ENCODE results near the gene TCP11L2. TPM values are rescaled to one million over a fixed set of nuclear protein-coding genes. Genes with fewer than 3 reads are reported as not detected.
A peak's percentile ranks its signal among the peaks of the same experiment; 100 is the strongest.

TCP11L2 gene
- total and polyA plus RNA-seq, 2 of the 13 experiments (the other 11 are each of a cell fraction or from before 2014, with no cell fraction given), result 4.6 to 24.1 TPM

GRCh38 chr12:106284358-106285105, 18.0 kb upstream of the TCP11L2 start (continued):
- TF ChIP-seq ZNF10 (CRISPR knock-in tag; IDR thresholded peaks at IDR 0.05; ENCODE audit: borderline replicate concordance, low read depth) (no peak), ZNF567 (CRISPR knock-in tag; IDR thresholded peaks at IDR 0.05; ENCODE audit: borderline replicate concordance) (no peak), MZF1 (CRISPR knock-in tag; IDR thresholded peaks at IDR 0.05; ENCODE audit: borderline replicate concordance) (no peak), TOPORS (CRISPR knock-in tag; IDR thresholded peaks at IDR 0.05) (no peak), SRSF9 (IDR thresholded peaks at IDR 0.05; ENCODE audit: borderline replicate concordance, insufficient read depth, low read depth, low read length, poor library complexity, severe bottlenecking) (no peak), NFYB (CRISPR knock-in tag; IDR thresholded peaks at IDR 0.05) (no peak), TCF7L2 (IDR thresholded peaks at IDR 0.05; ENCODE audit: low read depth, low read length) (no peak), CREM (IDR thresholded peaks at IDR 0.05) (peak; percentile 79), CREM (CRISPR knock-in tag; IDR thresholded peaks at IDR 0.05) (no peak), REPIN1 (CRISPR knock-in tag; IDR thresholded peaks at IDR 0.05; ENCODE audit: borderline replicate concordance, low read depth) (peak; percentile 27; the same call in 1 of the 2 replicates), KDM5B (CRISPR knock-in tag; IDR thresholded peaks at IDR 0.05; ENCODE audit: borderline replicate concordance) (no peak), MYC (CRISPR knock-in tag; IDR thresholded peaks at IDR 0.05; ENCODE audit: borderline replicate concordance) (peak; percentile 60; the same call in 1 of the 2 replicates), ZNF674 (CRISPR knock-in tag; IDR thresholded peaks at IDR 0.05; ENCODE audit: low read depth) (no peak), SP4 (CRISPR knock-in tag; IDR thresholded peaks at IDR 0.05) (no peak), HNF4A (CRISPR knock-in tag; IDR thresholded peaks at IDR 0.05) (peak; percentile 91), ZNF496 (CRISPR knock-in tag; IDR thresholded peaks at IDR 0.05; ENCODE audit: insufficient replicate concordance) (no peak), ELK4 (CRISPR knock-in tag; IDR thresholded peaks at IDR 0.05; ENCODE audit: borderline replicate concordance) (no peak), RAD51 (IDR thresholded peaks at IDR 0.05; ENCODE audit: borderline replicate concordance) (no peak), MAX (IDR thresholded peaks at IDR 0.05) (peak; percentile 86)
- TF ChIP-seq, protein P1, sequence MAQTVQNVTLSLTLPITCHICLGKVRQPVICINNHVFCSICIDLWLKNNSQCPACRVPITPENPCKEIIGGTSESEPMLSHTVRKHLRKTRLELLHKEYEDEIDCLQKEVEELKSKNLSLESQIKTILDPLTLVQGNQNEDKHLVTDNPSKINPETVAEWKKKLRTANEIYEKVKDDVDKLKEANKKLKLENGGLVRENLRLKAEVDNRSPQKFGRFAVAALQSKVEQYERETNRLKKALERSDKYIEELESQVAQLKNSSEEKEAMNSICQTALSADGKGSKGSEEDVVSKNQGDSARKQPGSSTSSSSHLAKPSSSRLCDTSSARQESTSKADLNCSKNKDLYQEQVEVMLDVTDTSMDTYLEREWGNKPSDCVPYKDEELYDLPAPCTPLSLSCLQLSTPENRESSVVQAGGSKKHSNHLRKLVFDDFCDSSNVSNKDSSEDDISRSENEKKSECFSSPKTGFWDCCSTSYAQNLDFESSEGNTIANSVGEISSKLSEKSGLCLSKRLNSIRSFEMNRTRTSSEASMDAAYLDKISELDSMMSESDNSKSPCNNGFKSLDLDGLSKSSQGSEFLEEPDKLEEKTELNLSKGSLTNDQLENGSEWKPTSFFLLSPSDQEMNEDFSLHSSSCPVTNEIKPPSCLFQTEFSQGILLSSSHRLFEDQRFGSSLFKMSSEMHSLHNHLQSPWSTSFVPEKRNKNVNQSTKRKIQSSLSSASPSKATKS (CRISPR knock-in tag; IDR thresholded peaks at IDR 0.05), result no peak
- TF ChIP-seq, protein P2, sequence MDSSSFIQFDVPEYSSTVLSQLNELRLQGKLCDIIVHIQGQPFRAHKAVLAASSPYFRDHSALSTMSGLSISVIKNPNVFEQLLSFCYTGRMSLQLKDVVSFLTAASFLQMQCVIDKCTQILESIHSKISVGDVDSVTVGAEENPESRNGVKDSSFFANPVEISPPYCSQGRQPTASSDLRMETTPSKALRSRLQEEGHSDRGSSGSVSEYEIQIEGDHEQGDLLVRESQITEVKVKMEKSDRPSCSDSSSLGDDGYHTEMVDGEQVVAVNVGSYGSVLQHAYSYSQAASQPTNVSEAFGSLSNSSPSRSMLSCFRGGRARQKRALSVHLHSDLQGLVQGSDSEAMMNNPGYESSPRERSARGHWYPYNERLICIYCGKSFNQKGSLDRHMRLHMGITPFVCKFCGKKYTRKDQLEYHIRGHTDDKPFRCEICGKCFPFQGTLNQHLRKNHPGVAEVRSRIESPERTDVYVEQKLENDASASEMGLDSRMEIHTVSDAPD (CRISPR knock-in tag; IDR thresholded peaks at IDR 0.05), result no peak
- TF ChIP-seq, protein P3, sequence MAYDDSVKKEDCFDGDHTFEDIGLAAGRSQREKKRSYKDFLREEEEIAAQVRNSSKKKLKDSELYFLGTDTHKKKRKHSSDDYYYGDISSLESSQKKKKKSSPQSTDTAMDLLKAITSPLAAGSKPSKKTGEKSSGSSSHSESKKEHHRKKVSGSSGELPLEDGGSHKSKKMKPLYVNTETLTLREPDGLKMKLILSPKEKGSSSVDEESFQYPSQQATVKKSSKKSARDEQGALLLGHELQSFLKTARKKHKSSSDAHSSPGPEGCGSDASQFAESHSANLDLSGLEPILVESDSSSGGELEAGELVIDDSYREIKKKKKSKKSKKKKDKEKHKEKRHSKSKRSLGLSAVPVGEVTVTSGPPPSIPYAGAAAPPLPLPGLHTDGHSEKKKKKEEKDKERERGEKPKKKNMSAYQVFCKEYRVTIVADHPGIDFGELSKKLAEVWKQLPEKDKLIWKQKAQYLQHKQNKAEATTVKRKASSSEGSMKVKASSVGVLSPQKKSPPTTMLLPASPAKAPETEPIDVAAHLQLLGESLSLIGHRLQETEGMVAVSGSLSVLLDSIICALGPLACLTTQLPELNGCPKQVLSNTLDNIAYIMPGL (CRISPR knock-in tag; IDR thresholded peaks at IDR 0.05; ENCODE audit: borderline replicate concordance in 1 of 2, low read depth in 1 of 2), result peak in 1 of 2 experiments; percentile 48; a peak in 1 of 4 replicates
